ENCODE measurements around the gene AEBP2.

DNA sequence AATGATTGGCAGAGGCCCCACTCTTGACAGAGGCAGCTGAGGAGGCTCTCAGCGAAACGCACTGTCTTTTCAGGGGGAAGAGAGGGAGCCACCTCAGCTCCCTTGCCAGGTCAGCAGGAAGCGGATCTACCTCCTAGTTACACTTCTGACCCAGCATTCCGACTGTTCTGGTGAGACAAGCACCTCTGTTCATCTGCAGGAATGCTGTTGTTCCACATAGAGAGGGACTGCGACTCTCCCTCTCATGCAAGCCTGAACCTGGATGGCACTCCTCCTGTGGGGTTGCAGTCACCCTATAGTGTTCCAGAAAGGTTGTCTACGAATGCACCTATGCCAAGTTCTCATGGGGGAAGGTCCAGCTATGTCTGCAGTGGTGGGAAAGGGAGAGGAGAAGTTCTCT, 37.1 kb upstream of the AEBP2 start:
- TF ChIP-seq EP300 (IDR thresholded peaks at IDR 0.05; ENCODE audit: borderline replicate concordance) (no peak), REST (IDR thresholded peaks at IDR 0.05; ENCODE audit: low read depth) (no peak), TEAD4 (IDR thresholded peaks at IDR 0.05) (no peak), FOXM1 (IDR thresholded peaks at IDR 0.05; ENCODE audit: borderline replicate concordance, low read depth) (no peak), NFIC (IDR thresholded peaks at IDR 0.05) (no peak), USF1 (IDR thresholded peaks at IDR 0.05) (no peak), TCF12 (IDR thresholded peaks at IDR 0.05; ENCODE audit: low read depth) (no peak), CREB1 (IDR thresholded peaks at IDR 0.05; ENCODE audit: low read depth) (no peak), CEBPB (IDR thresholded peaks at IDR 0.05) (no peak), EGR1 (IDR thresholded peaks at IDR 0.05) (no peak)
- TF ChIP-seq, protein P1, sequence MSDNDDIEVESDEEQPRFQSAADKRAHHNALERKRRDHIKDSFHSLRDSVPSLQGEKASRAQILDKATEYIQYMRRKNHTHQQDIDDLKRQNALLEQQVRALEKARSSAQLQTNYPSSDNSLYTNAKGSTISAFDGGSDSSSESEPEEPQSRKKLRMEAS (IDR thresholded peaks at IDR 0.05): no peak
